DMS53 treated with DMSO at 0.1 percent for 48 hours (cell line): ENCODE measurements around the gene PSTPIP1.

Experiments
- DNase-seq: peaks from one replicate; lab custom pipeline; 2025; ENCODE audit not compliant: unreplicated experiment; lab: John Stamatoyannopoulos, UW

PSTPIP1 gene

GRCh38 chr15:77067691-77068367 lies 72.9 kb downstream of the PSTPIP1 start:
- no peak for DNase-seq

DNA sequence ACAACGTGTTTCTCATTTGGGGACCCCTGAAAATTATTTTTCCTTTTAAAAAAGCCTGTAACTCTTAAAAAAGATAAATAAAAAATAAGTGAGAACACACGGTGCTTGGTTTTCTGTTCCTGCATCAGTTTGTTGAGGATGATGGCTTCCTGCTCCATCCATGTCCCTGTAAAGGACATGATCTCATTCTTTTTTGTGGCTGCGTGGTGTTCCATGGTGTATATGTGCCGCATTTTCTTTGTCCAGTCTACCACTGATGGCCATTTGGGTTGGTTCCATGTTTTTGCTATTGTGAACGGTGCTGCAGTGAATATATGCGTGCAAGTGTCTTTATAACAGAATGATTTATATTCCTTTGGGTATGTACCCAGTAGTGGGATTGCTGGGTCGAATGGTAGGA lies 73.7 kb downstream of the PSTPIP1 start:
- DNase-seq, result no peak

DNA sequence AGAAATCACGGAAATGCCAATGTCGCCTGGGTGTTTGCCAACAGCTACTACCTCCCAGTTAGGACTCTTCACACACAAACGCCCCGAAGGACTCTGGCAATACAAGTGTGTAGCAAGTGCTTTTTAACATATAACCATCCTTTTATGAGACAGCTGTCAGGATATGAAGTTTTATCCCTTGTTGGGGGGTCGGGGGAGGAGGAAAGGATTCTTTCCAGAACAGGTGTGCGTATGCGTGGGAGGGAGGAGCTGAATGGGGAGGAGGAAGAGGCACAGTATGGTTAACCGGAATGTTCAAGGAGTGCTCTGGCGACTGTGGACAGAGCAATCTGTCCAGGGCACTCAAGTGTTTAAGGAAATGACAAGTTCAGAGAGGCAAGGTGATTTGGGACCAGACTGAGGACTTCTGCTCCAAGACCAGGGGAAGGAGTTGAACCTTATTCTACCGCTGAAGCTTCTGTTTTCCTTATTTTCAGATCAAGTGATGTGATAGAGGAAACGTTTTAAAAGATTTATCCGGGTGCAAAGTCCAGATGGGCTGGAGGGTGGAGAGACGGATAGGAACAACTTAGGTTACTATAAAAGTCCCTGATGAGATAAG lies 74.7 kb downstream of the PSTPIP1 start:
- peak; percentile 11 for DNase-seq

DNA sequence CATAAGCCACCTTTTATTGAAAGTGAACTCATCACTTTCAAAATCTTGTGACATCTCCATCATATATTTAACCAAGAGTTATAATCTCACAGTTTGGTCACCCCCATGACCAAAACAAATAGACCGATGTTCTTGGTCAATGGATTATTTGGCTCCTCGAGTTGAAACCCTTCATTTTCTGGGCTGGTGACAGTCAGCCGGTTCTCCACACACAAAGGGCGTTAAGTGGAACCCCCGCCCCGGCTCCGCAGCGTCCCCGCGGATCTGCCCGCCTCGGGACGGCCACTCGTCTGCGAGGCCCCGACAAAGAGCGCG lies 75.2 kb downstream of the PSTPIP1 start:
- no peak for DNase-seq

GRCh38 chr15:77070495-77071304 lies 75.8 kb downstream of the PSTPIP1 start, which contains the start of gene TSPAN3:
TSPAN3 (minus strand) TSS chr15:77071109; CDS start chr15:77070954, 155 bp downstream.
- peak; percentile 79 for DNase-seq

DNA sequence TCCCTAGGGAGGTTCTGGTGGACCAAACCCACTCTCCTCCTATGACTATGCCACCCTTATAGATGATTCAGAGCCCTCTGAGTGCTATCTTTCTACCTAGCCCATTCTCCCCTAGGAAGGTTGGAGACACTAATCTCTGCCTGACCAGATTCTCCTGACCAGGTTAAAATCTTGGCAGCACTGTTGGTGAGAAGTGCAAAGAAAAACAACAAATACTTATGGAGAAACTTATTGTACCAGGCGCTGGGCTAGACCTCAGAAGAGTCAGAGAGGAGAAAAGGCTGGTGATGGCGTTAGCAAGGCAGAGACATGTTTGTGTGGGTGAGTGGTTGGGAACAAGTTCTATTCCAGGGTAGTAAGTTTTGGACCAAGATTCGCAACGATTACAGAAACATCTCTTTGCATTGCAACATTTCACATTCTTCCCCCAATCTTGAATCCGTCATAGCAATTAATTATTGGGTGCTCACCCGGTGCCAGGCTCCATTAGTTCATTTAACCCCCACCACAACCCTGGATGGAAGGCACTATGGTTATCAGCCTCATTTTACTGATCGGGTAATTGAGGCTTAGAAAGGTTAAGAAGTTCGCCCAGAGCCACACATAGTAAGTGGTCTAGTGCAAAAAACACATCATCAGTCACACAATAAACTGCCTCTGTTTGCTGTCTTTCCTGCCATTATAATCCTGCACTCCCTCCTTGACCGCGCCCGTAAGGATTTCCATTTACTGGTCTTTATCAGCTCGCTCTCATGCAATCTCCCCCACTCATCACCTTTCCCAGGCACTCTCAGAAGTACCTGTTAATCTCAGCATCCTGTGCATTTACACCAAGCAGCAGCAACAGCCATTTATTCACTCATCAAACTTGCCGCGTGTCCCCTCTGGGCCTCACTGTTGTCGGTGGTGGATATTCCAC lies 76.6 kb downstream of the PSTPIP1 start:
- DNase-seq, result no peak

GRCh38 chr15:77074350-77074749 lies 79.4 kb downstream of the PSTPIP1 start:
- no peak for DNase-seq

GRCh38 chr15:77075528-77075927 lies 80.6 kb downstream of the PSTPIP1 start:
- no peak for DNase-seq

GRCh38 chr15:77076323-77076915 lies 81.5 kb downstream of the PSTPIP1 start:
- DNase-seq, result no peak

DNA sequence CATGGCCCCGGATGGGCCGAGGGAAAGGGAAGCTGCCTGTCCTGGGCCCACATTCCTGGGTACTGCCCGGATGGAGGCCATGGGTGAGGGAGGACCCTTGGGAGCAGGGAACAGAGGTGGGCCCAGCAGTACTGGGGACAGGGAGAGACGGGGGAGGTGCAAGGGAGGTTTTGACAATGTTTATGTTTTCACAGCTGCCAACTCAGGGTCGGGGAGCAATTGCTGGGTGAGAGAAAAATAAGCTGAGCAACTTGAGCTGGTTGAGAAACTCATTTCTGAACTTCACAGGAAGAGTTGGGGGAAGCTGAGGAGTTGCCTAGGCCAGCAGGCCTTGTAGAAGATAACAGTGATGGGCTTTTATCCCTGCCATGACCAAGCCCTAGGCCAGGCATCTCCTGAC lies 87.0 kb downstream of the PSTPIP1 start:
- DNase-seq, result no peak

DNA sequence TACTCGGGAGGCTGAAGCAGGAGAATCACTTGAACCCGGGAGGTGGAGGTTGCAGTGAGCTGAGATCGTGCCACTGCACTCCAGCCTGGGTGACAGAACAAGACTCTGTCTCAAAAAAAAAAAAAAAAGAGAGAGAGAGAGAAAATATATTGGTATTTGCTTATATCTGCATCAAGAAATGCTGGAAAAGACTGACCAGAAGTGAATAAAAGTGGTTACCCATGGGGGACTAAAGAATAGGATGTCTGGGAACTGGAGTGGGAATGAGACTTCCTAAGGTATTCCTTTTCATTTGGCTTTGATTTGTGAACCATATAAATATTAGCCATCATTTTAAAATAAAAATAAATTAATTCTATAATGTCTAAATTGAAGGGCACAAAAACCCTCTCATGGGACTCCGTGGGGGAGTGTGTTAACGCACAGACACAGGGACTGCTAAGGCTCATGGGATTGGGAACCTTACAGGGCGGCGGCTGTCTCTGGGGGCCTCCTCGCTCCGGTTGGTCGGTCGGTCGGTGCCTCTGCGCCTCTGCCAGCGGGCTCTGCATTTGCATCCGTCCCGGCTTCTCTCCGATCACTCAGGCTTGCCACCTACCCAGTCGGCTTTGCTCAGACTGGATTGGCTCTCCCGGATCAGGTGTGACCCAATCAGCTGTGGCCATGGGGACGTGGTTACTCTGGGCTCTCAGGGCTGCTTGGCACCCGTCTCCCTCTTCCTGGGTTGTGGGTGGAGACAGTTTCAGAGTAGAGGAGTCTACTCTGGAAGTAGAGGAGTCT lies 88.6 kb downstream of the PSTPIP1 start:
- peak; percentile 88 for DNase-seq

DNA sequence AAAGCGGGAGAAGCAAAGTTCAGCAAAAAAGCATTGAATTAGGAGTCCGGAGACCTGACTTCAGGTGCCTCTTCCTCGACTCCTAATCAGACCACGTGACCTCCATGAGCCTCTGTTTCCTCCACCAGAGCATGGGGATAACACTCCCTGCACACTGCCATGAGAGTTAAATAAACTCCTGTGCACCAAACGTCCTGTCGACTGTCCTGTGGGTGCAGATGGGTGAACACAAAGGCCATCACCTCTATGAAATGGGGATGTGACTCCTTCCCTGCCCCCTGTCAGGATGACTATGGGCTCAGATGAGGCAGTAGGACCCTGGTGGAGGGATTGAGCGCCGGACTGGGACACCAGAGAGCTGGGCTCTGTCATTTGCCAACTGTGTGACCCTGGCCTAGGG lies 89.5 kb downstream of the PSTPIP1 start:
- no peak for DNase-seq

DNA sequence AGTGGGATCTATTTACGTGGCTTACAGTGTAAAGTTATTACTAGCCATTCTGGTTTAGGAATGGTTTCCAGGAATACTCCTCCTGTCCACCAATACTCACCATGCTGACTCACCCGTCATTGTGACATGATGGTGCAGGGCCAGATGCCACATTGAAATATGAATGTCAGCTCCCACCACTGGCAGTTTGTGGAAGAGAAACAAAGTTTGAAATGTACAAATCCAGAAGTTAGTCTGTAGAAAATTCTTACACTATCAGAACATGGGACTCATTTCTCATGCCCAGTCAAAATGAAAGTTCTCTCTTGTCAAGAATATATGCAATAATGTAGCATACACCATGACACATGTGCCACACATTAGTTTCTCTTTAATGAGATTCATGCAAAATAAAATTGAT lies 90.4 kb downstream of the PSTPIP1 start:
- no peak for DNase-seq
